Stomach smooth muscle (tissue), 2 donors: ENCODE results near the gene NAA10.
A peak's percentile ranks its signal among the peaks of the same experiment; 100 is the strongest.

Source experiments
- H3K27ac ChIP-seq: one replicate; pipeline ENCODE4 v1.7.0; 2013; ENCODE audit warnings: mild to moderate bottlenecking, low read length, inconsistent platforms
- H3K27me3 ChIP-seq, 2 donors: one replicate each; pipeline ENCODE4 v1.7.0; 2013; ENCODE audit warnings: low read length in 2 of 2; ENCODE audit not compliant: insufficient read depth in 2 of 2, control insufficient read depth in 1 of 2
- H3K36me3 ChIP-seq, 2 donors: one replicate each; pipeline ENCODE4 v1.7.0; 2013; ENCODE audit warnings: low read length in 2 of 2; ENCODE audit not compliant: control insufficient read depth in 2 of 2, insufficient read depth in 2 of 2
- H3K4me1 ChIP-seq: one replicate; pipeline ENCODE4 v1.7.0; 2013; ENCODE audit warnings: low read length; ENCODE audit not compliant: control insufficient read depth, insufficient read depth
- H3K4me3 ChIP-seq, 2 donors: one replicate each; pipeline ENCODE4 v1.7.0; 2013; ENCODE audit warnings: low read length in 2 of 2
- H3K9ac ChIP-seq, 2 donors: one replicate each; pipeline ENCODE4 v1.7.0; 2013; ENCODE audit warnings: low read length in 2 of 2, mild to moderate bottlenecking in 1 of 2
- H3K9me3 ChIP-seq, 2 donors: one replicate each; pipeline ENCODE4 v1.7.0; 2013; ENCODE audit warnings: low read length in 2 of 2; ENCODE audit not compliant: control insufficient read depth in 2 of 2
- donor health status: healthy.
- donor health status: Pancreatic carcinoma.

NAA10 gene

DNA sequence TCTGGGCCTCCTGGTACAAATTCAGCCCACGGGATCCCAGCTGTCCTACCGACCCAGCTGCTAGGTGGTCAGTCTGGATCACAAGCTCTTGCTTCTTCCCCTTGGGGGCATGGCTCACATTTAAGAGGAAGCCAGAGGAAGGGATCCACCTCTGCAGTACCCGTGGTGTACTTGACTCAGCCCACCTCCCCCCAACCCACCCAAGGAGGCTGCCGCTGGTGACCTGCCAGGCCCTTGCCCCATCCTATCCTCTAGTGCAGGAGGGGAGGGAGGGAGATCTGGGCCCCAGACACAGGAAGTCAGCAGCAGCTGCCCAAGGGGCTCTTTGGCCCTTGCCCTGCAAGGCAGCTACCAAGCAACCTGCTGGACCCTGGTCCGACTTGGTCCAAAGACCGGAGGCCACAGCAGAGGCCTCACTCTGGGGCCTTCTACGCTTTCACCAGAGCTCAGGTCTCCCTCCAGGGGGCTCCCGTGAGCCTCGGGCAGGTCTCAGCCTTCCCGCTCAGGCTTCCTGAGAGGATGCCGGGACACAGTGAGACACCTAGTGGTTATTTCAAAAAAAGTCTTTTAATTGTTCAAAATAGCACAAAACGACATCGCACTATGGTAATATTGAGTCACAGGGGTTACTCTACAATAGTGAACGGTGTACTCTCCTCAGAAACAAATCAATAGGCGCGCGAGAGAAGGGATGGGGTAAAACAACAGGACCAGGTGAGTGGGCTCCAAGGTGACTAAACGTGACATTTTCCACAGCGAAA is 12.4 kb upstream of the NAA10 start:
- Histone ChIP-seq H3K27me3 (peaks cover 0 to 7% of the 10 kb centered on the region in 2 donors), H3K9ac (peak overlapping the region in 1 of 2 donors; percentile 27), H3K9me3 (no peaks in the 10 kb centered on the region), H3K27ac (peak overlapping the region; percentile 85), H3K4me1 (peaks cover 49% of the 10 kb centered on the region), H3K4me3 (no peak overlapping the region), H3K36me3 (peaks cover 7 to 11% of the 10 kb centered on the region in 2 donors)

DNA sequence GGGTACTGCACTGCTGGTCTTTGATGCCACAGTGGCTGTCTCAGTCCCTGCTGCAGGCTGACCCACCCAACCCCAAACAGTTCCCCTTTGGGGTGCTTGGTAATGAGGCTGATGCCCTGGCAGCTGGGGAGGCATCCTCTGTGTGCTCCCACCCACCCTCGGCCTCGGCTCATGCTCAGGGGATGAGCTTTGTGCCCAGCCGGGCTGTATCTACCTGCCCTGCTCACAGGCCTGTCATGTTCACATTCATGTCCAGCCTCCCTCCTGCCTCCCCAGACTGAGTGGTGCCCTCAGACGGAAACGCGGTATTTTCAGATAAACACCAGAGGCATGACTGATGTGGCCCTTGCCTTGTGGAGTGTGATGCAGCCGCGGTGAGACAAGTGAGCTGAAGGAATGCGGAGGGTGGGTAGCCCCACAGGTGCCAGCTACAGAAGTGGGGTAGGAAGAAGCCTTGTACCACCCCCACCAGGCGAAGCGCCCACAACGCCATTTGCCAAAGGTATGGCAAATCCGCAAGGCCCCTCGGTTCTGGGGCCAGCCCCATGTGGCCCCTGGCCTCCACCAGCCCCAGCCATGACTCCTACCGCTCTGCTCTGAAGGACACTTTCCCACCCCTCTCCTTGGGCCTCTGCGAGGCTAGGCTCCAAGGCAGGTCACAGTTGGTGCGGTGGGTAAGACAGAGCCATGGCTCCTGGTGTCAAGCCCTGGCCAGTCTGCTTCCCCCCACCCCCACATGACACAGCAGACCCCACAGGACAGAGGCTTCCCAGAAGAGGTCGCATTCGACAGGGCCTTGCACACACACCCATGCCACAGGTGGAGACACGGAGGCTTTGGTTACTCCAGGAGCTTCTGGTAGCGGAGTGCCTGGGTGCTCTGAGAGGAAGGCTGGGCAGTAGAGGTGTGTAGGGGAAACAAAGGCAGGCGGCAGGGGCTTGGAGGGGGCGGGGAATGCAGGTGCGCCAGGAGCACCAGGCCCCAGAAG is 11.4 kb upstream of the NAA10 start:
- Histone ChIP-seq H3K27ac (no peak overlapping the region), H3K9ac (no peak overlapping the region), H3K4me3 (no peak overlapping the region), H3K9me3 (no peaks in the 10 kb centered on the region), H3K27me3 (peaks cover 0 to 7% of the 10 kb centered on the region in 2 donors), H3K4me1 (peaks cover 42% of the 10 kb centered on the region), H3K36me3 (peaks cover 6 to 10% of the 10 kb centered on the region in 2 donors)

DNA sequence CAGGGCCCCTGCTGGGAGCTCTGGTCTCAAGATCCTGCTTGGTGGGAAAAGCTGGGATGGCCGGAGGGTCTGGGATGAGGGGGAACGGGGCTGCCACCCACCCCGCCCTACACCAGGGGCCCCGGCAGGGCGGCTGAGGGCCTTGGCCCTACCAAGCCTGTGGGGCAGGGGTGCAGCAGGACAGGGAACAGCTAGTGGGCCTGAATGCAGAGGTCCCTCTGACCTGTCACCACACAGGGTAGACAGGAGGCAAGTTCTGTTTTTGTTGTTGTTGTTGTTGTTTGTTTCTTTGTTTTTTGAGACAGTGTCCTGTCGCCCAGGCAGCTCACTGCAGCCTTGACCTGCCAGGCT is 9.9 kb upstream of the NAA10 start:
- Histone ChIP-seq H3K27me3 (peaks cover 0 to 7% of the 10 kb centered on the region in 2 donors), H3K9ac (no peak overlapping the region), H3K9me3 (no peaks in the 10 kb centered on the region), H3K36me3 (no peaks in the 10 kb centered on the region), H3K4me1 (peaks cover 33% of the 10 kb centered on the region), H3K27ac (no peak overlapping the region), H3K4me3 (peak overlapping the region in 1 of 2 donors; percentile 60)

DNA sequence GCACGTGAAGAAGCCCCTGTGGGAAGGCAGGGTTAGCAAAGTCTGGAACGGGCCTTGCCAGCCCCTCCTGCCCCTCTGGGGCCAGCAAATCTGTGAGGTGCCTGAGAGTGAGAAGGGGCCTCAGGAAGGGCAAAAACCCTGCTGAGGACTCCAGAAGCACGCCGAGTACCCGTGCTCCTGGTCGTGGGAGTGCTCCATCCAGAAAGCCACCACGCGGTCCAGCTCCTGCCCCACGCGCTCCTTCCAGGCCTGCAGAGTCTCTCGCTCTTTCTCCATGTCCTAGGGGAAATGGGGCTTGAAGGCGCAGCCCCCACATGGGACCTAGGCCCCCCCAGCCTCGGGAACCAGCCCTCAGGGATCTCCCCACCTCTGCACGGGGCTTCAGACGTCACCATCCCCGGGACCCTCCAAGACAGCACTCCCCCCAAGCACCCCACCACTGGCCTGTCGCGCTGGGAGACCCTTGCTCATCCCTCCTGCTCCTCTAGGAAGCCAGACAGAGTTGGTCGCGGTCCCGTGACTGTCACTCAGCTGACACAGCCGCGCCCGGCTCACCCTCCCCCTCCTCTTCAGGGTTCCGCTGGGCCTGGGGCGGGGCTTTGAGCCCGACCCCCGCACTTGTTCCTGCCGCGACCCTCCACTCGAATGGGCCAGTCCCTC is 9.4 kb upstream of the NAA10 start, which contains the start of gene RENBP:
TSS of gene RENBP (minus strand) at position 504 of the 660 bp plus-strand sequence. CDS start at position 471, 33 bp downstream.
- Histone ChIP-seq H3K27me3 (peaks cover 0 to 8% of the 10 kb centered on the region in 2 donors), H3K4me3 (peak within 1 kb of the TSS; percentile 49 to 60), H3K36me3 (no peaks in the 10 kb centered on the region), H3K9ac (peak within 1 kb of the TSS; percentile 36 to 48), H3K27ac (no peak within 1 kb of the TSS), H3K9me3 (no peaks in the 10 kb centered on the region), H3K4me1 (peaks cover 28% of the 10 kb centered on the region)

DNA sequence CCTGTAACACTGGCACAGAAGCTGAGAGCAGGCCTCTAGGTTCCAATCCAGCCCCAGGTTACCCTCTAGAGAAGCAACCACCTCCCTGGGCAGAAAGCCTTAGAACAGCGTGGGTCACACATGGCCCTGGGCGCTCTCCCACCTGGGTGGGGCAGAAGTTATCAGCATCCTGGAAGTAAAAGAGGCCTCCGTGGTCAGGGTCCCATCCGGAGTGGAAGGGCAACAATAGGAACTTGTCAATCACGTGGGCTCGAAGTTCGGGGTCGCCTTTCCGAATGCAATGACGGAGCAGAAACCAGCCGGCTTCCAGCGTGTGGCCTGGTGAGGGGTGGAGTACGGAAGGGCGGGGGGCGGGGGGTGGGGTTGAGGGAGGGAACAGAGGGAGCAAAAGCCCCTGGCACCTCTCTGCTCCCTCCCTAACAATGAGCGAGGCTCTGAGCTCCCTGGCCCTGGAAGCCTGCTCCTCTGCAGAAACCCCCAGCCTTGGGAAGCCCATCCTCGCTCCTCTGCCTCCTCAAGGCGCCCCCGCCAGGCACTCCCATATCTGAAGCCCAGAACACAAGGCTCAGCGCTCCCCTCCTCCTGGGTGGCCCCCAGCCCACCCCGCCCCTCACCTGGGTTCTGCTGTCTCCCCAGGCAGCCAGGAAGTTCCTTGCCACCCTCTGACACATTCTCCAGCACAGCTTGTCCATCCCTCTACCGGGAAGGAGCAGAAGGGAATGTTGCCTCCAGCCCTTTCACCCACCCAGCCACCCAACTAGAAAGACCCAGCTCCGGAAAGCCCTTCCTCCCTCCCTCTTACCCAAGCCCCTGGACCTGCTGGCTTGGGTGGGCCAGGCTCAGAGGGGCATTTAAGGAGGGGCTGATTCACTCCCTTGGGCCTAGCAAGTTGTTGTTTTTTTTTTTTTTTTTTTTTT is 6.8 kb upstream of the NAA10 start:
- H3K9me3 ChIP-seq: no peaks in the 10 kb centered on the region
- no peak overlapping the region for H3K9ac ChIP-seq
- peaks cover 0 to 7% of the 10 kb centered on the region in 2 donors for H3K27me3 ChIP-seq
- H3K4me1 ChIP-seq: peaks cover 16% of the 10 kb centered on the region
- no peak overlapping the region for H3K27ac ChIP-seq
- no peaks in the 10 kb centered on the region for H3K36me3 ChIP-seq
- peak overlapping the region in 1 of 2 donors; percentile 22 for H3K4me3 ChIP-seq

DNA sequence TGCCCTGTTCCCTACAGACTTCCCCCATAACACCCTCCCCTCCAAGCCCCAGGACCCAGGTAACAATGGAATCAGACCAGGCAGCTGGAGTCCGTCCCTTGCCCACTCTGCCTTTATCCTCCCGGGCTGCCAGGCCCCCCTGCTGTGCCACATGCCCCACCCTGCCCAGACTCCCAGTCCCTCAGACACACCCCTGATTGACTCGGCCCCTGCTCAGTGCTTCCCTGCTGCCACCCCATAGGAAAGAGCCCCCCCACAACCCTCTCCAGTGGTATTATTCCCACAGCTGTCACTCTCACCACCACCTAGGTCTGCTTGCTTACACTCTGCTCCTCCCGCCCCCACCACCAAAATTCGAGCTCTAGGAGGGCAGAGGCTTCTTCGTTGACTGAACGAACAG is 4.7 kb upstream of the NAA10 start:
- no peak overlapping the region for H3K9ac ChIP-seq
- H3K36me3 ChIP-seq: no peaks in the 10 kb centered on the region
- no peak overlapping the region for H3K4me3 ChIP-seq
- H3K27ac ChIP-seq: no peak overlapping the region
- peaks cover 17% of the 10 kb centered on the region for H3K4me1 ChIP-seq
- H3K9me3 ChIP-seq: no peaks in the 10 kb centered on the region
- peaks cover 0 to 3% of the 10 kb centered on the region in 2 donors for H3K27me3 ChIP-seq

DNA sequence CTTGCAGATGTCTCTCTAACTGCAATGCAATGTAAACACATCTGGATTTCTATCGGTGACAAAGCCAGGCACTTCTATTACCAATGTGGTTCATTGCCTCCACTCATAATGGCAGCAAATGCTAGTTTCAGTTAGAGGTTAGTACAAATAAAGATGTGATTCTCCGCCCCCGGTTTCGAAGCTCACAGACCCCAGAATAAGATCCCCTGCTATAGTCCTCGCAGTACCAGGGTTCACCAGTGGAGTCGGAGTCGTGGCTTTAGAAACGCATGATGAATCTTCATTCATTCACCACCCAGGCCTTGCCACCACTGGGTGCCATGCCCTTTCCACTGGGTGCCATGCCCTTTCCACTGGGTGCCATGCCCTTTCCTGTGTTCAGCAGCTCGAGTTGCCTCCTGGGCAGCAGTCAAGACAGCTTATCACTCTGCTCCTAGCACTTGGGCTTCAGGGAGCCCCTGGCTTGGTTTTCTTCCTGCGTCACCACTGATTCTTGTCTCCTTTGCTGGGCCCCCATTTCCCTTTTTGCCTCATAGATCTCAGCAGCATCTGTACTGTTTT is 3.5 kb upstream of the NAA10 start:
- H3K27me3 ChIP-seq: peaks cover 0 to 2% of the 10 kb centered on the region in 2 donors
- no peaks in the 10 kb centered on the region for H3K36me3 ChIP-seq

DNA sequence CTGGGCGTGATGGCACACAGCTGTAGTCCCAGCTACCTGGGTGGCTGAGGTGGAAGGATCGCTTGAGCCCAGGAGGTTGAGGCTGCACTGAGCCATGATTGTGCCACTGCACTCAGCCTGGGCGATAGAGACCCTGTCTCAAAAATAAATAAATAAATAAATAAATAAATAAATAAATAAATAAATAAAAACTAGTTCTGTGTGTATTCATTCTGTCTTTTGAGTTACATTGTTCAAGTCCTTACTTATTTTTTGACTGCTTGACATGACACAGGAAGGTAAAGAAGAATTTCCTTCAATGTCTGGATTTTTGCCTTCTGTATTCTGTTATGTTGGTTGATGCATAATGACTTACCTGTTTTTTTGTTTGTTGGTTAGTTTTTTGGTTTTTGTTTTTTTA is 2.2 kb upstream of the NAA10 start:
- H3K27ac ChIP-seq: no peak overlapping the region
- H3K4me1 ChIP-seq: peaks cover 14% of the 10 kb centered on the region

More for the DNA sequence above, 3.5 kb upstream of the NAA10 start:
- Histone ChIP-seq H3K4me1 (peaks cover 14% of the 10 kb centered on the region), H3K27ac (no peak overlapping the region), H3K4me3 (no peak overlapping the region), H3K9ac (no peak overlapping the region), H3K9me3 (no peaks in the 10 kb centered on the region)

DNA sequence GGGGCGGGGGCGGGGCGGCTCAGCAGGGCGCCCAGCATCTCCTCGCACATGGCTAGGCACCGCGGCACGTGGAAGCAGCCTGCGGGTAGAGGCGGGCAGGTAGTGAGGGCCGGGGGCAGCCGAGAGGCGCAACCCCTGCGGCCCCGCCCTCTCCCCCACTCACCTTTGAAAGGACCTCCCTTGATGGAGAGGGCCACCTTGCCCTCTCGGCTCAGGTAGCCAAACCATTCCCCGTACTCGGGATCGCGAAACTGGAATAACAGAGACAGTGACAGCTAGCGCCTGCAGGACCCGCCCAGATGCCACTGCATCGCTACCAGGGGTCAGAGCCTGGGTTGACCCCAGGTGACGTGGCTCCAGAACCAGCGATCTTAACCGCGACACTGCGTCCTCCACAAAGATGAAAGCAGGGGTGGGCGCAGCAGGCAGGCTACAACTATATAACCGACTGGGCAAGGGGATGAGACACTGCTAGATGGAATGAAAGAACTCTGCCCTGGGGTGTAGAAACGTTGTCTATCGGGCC is 552 bp upstream of the NAA10 start:
- no peak overlapping the region for H3K27ac ChIP-seq
- peaks cover 0 to 4% of the 10 kb centered on the region in 2 donors for H3K27me3 ChIP-seq
- peaks cover 7 to 10% of the 10 kb centered on the region in 2 donors for H3K36me3 ChIP-seq
- H3K4me1 ChIP-seq: peaks cover 12% of the 10 kb centered on the region
- H3K9me3 ChIP-seq: no peaks in the 10 kb centered on the region
- H3K4me3 ChIP-seq: peak overlapping the region in 1 of 2 donors; percentile 66
- H3K9ac ChIP-seq: peak overlapping the region in 1 of 2 donors; percentile 29

More for the DNA sequence above, 2.2 kb upstream of the NAA10 start:
- Histone ChIP-seq H3K4me3 (no peak overlapping the region), H3K36me3 (peaks cover 0 to 5% of the 10 kb centered on the region in 2 donors), H3K9me3 (no peaks in the 10 kb centered on the region), H3K9ac (no peak overlapping the region), H3K27me3 (peaks cover 0 to 2% of the 10 kb centered on the region in 2 donors)
